ENCODE measurements around the gene ARL15. TPM values are rescaled to one million over a fixed set of nuclear protein-coding genes. Genes with fewer than 3 reads are reported as not detected.

ARL15 gene
- total RNA-seq, result 4.6 and 10.8 TPM in 2 replicates

DNA sequence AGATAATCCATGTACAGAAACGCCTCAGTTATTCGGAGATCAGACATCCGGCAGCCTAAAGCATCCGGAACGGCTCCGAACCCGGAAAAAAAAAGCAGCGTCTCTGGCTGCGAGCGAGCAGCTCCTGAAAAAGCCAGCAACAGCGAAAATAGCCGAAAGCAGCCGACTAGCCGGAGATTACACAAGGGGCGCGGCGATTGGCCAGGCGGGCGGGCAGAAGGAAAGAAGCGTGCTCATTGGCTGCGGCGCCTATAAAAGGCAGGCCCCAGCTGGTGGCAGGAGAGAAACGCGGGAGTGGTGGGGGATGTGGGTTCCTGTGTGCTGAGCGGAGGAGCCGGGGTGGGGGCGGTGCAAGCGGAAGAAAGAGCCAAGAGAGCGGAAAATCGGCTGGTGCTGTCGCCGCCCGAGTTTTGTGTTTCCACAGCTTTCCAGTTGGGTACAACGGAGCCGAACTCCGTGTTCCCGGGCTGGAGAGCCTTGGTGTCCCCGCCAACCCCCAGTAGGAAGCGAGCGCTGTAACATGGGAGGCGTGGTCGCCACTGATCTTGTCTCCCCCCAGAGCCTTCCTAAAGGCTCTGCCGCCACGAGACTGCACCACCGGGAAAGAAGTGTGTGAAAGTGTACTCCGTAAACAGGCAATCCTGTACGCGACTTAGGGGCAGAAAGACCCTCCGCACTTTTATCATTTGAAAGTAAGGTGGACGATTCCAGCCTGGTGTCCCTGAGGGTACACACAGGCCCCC, at the start of gene ARL15:
Gene ARL15, minus strand, starts transcription at position 141 of the 743 bp plus-strand sequence.

Other genes starting within 250 kb of the ARL15 start
- 0.53 TPM in 1 of 2 replicates, not detected in the other for gene HSPB3, start 145.1 kb upstream of the ARL15 start, total RNA-seq
- 20.2 and 21.6 TPM in 2 replicates for gene SNX18, start 207.2 kb upstream of the ARL15 start, total RNA-seq

All from myometrial cell (primary cell).